ENCODE measurements around the gene TK2.
A peak's percentile ranks its signal among the peaks of the same experiment; 100 is the strongest.
"Not testable (repeated sequence)": the region's sequence is repeated elsewhere in the genome, so short reads cannot be mapped to it uniquely, and the experiment has no call there.

Gene TK2

GRCh38 chr16:66569827-66570405, 20.0 kb upstream of the TK2 start:
- no peak for DNase-seq

- no peak for DNase-seq
Observed at GRCh38 chr16:66569131-66569530, 19.2 kb upstream of the TK2 start.

- no peak for DNase-seq
Observed at GRCh38 chr16:66568355-66568754, 18.4 kb upstream of the TK2 start.

- DNase-seq, result not testable (repeated sequence)
Observed at GRCh38 chr16:66567270-66567669, 17.3 kb upstream of the TK2 start.

- DNase-seq, result no peak
Observed at GRCh38 chr16:66566051-66566901, 16.4 kb upstream of the TK2 start, which contains the start of gene CMTM1. Gene CMTM1, plus strand, starts transcription at chr16:66566439. Its CDS starts 75 bp downstream, at chr16:66566514.

GRCh38 chr16:66563574-66564334, 13.8 kb upstream of the TK2 start:
- DNase-seq, result no peak

GRCh38 chr16:66562986-66563385, 13.1 kb upstream of the TK2 start:
- no peak for DNase-seq

GRCh38 chr16:66562409-66562808, 12.5 kb upstream of the TK2 start:
- no peak for DNase-seq

GRCh38 chr16:66561381-66562080, 11.6 kb upstream of the TK2 start:
- DNase-seq, result no peak

- no peak for DNase-seq
Observed at GRCh38 chr16:66560107-66560506, 10.2 kb upstream of the TK2 start.

GRCh38 chr16:66554495-66554894, 4.6 kb upstream of the TK2 start:
- no peak for DNase-seq

GRCh38 chr16:66554021-66554420, 4.1 kb upstream of the TK2 start:
- DNase-seq, result no peak

GRCh38 chr16:66553223-66553622, 3.3 kb upstream of the TK2 start:
- no peak for DNase-seq

- DNase-seq, result peak; percentile 74
Observed at GRCh38 chr16:66552286-66553177, 2.6 kb upstream of the TK2 start, which contains the start of gene CKLF. Gene CKLF, plus strand, starts transcription at chr16:66552576. Its CDS starts 140 bp downstream, at chr16:66552716.

- DNase-seq, result no peak
Observed at GRCh38 chr16:66551788-66552285, 1.9 kb upstream of the TK2 start.

GRCh38 chr16:66551348-66551759, 1.4 kb upstream of the TK2 start:
- peak; percentile 71 for DNase-seq

GRCh38 chr16:66548868-66549267, 1.1 kb downstream of the TK2 start:
- no peak for DNase-seq

- no peak for DNase-seq
Observed at GRCh38 chr16:66548068-66548467, 1.9 kb downstream of the TK2 start.

GRCh38 chr16:66547101-66547989, 2.6 kb downstream of the TK2 start:
- DNase-seq, result no peak

- no peak for DNase-seq
Observed at GRCh38 chr16:66544016-66544757, 5.7 kb downstream of the TK2 start.
